GM12878 (cell line): ENCODE results near the gene CYS1. TPM values are rescaled to one million over a fixed set of nuclear protein-coding genes. Genes with fewer than 3 reads are reported as not detected.

ENCODE experiments used
- ATAC-seq: fragments of 200-7000 bp; cut with Tn5 transposase; 3 replicates; pipeline ENCODE4 v1.9.1; 2020; ENCODE audit warnings: mild to moderate bottlenecking, moderate library complexity
- BruUV-seq: library from RNA; stranded (reverse); fragments of 400-500 nt; replicated peaks from 2 replicates; lab custom pipeline; 2021; lab: Mats Ljungman, UMichigan
- CTCF ChIA-PET: fragments of 300-600 bp; sonication (Branson Sonifier 250); formaldehyde crosslinking; extraction: SDS; loops from one replicate; lab custom pipeline; 2021; ENCODE audit warnings: inconsistent platforms; lab: Yijun Ruan, JAX
- POLR2A ChIA-PET: fragments of 350-600 bp; formaldehyde crosslinking; extraction: SDS; loops from one replicate; lab custom pipeline; 2021; ENCODE audit warnings: inconsistent platforms; lab: Charles Lee
- RAD21 ChIA-PET: fragments of 300-600 bp; sonication (Branson Sonifier 250); formaldehyde crosslinking; loops from one replicate; lab custom pipeline; 2023; ENCODE audit warnings: antibody characterized with exemption; ENCODE audit not compliant: unreplicated experiment; lab: Charles Lee
- SMC1A ChIA-PET: fragments of 300-600 bp; sonication (Branson Sonifier 250); formaldehyde crosslinking; loops from one replicate; lab custom pipeline; 2023; ENCODE audit not compliant: unreplicated experiment, uncharacterized antibody; lab: Charles Lee
- DNase-seq: peaks from one replicate; pipeline ENCODE4 v3.0.0-alpha.2; 2011; ENCODE audit warnings: low read depth, low spot score
- FAIRE-seq: peaks from 3 replicates; lab custom pipeline; 2011; peaks lifted over from hg19 to GRCh38; lab: Jason Lieb, UNC
- H2AFZ ChIP-seq: 2 replicates; pipeline ENCODE4 v1.6.0; 2011; ENCODE audit warnings: low read depth, low read length, control low read depth; ENCODE audit not compliant: control insufficient read depth
- H3K27ac ChIP-seq: 2 replicates; pipeline ENCODE4 v1.5.1; 2011; ENCODE audit warnings: control low read depth; ENCODE audit not compliant: control insufficient read depth, insufficient read depth
- H3K27me3 ChIP-seq, 2 experiments: replicated peaks in 1 of 2; 2 replicates each; pipeline versions ENCODE4 v1.6.0 to v1.6.1; 2011; ENCODE audit warnings: low read length in 1 of 2; ENCODE audit not compliant: control insufficient read depth in 2 of 2, insufficient read depth in 2 of 2
- H3K36me3 ChIP-seq, 2 experiments: 2 replicates each; pipeline ENCODE4 v1.5.1; 2011; ENCODE audit warnings: low read length in 1 of 2; ENCODE audit not compliant: control insufficient read depth in 2 of 2, insufficient read depth in 2 of 2
- H3K4me1 ChIP-seq: 2 replicates; pipeline ENCODE4 v1.6.1; 2011; ENCODE audit warnings: mild to moderate bottlenecking, low read length, moderate library complexity, mixed read lengths; ENCODE audit not compliant: control insufficient read depth, insufficient read depth
- H3K4me2 ChIP-seq: 2 replicates; pipeline ENCODE4 v1.6.0; 2011; ENCODE audit warnings: control low read depth; ENCODE audit not compliant: control insufficient read depth, insufficient read depth
- H3K4me3 ChIP-seq: fragments of 200-600 bp; sonication (generic); 2 replicates; pipeline ENCODE4 v1.5.1; 2016
- H3K79me2 ChIP-seq: 2 replicates; pipeline ENCODE4 v1.6.0; 2011; ENCODE audit warnings: low read length; ENCODE audit not compliant: control insufficient read depth, insufficient read depth
- H3K9ac ChIP-seq: 2 replicates; pipeline ENCODE4 v1.8.0; 2011; ENCODE audit warnings: low read length, control low read depth, mixed read lengths; ENCODE audit not compliant: control insufficient read depth, insufficient read depth
- H3K9me3 ChIP-seq: replicated peaks from 3 replicates; pipeline ENCODE4 v1.5.1; 2011; ENCODE audit warnings: mild to moderate bottlenecking, low read length; ENCODE audit not compliant: control insufficient read depth, insufficient read depth
- H4K20me1 ChIP-seq: 2 replicates; pipeline ENCODE4 v1.6.0; 2011; ENCODE audit not compliant: control insufficient read depth, insufficient read depth
- BCLAF1 ChIP-seq: fragments of 450-650 bp; IDR thresholded peaks from 2 replicates; pipeline ENCODE4 v1.6.1; 2017; ENCODE audit warnings: antibody characterized with exemption, mild to moderate bottlenecking, moderate library complexity
- BHLHE40 ChIP-seq, 2 experiments: fragments of 450-650 bp in 1 of 2; IDR thresholded peaks; 2 replicates each; pipeline ENCODE4 v1.6.1; 2011 to 2017; ENCODE audit warnings: low read depth in 2 of 2, borderline replicate concordance in 1 of 2, improper control_type of control experiment in 1 of 2, low read length in 1 of 2, mild to moderate bottlenecking in 1 of 2
- CBFB ChIP-seq: IDR thresholded peaks from 2 replicates; pipeline ENCODE4 v1.6.1; 2016; ENCODE audit warnings: antibody characterized with exemption, low read depth
- DPF2 ChIP-seq: fragments of 450-650 bp; IDR thresholded peaks from 2 replicates; pipeline ENCODE4 v1.6.1; 2017; ENCODE audit warnings: mild to moderate bottlenecking
- FOXK2 ChIP-seq: fragments of 450-650 bp; IDR thresholded peaks from 2 replicates; pipeline ENCODE4 v1.6.1; 2017; ENCODE audit warnings: mild to moderate bottlenecking, moderate library complexity
- KDM1A ChIP-seq: fragments of 200-600 bp; sonication (generic); IDR thresholded peaks from 2 replicates; pipeline ENCODE4 v1.6.1; 2016; ENCODE audit warnings: borderline replicate concordance
- MEF2B ChIP-seq: fragments of 450-650 bp; IDR thresholded peaks from 2 replicates; pipeline ENCODE4 v1.6.1; 2018; ENCODE audit warnings: mild to moderate bottlenecking, moderate library complexity; ENCODE audit not compliant: partially characterized antibody, poor library complexity, severe bottlenecking
- NR2F1 ChIP-seq: fragments of 450-650 bp; conservative IDR thresholded peaks from 2 replicates; pipeline ENCODE4 v1.6.1; 2017; ENCODE audit warnings: mild to moderate bottlenecking
- PBX3 ChIP-seq: IDR thresholded peaks from 2 replicates; pipeline ENCODE4 v1.6.1; 2011; ENCODE audit warnings: mild to moderate bottlenecking, low read depth, low read length, moderate library complexity; ENCODE audit not compliant: insufficient replicate concordance
- RELB ChIP-seq: fragments of 450-650 bp; IDR thresholded peaks from 2 replicates; pipeline ENCODE4 v1.6.1; 2017; ENCODE audit warnings: low read depth, mild to moderate bottlenecking, moderate library complexity
- SMC3 ChIP-seq: IDR thresholded peaks from 2 replicates; pipeline ENCODE4 v1.6.1; 2011; ENCODE audit warnings: low read length, improper control_type of control experiment, borderline replicate concordance
- SREBF2 ChIP-seq: IDR thresholded peaks from 2 replicates; pipeline ENCODE4 v1.6.1; 2012; ENCODE audit warnings: mild to moderate bottlenecking, low read length
- ZBTB4 ChIP-seq: fragments of 450-650 bp; formaldehyde crosslinking; IDR thresholded peaks from 2 replicates; pipeline ENCODE4 v1.4.0; 2022; ENCODE audit warnings: mild to moderate bottlenecking, moderate library complexity
- ZNF24 ChIP-seq: fragments of 450-650 bp; IDR thresholded peaks from 2 replicates; pipeline ENCODE4 v1.6.1; 2017; ENCODE audit warnings: antibody characterized with exemption, mild to moderate bottlenecking
- WGBS: methylation state at CpG from one replicate; pipeline ENCODE4 v1.1.6; 2016; ENCODE audit warnings: low lambda C conversion rate; ENCODE audit not compliant: insufficient replicate concordance, insufficient coverage; ENCODE audit errors: missing lambda C conversion rate; 5-methylcytosine and 5-hydroxymethylcytosine counted together
- in situ Hi-C: fragments of 300-500 bp; cut with MboI; formaldehyde crosslinking; loops from 9 replicates; pipeline ENCODE4 v1.14.3; 2018; ENCODE audit warnings: mixed read lengths
- intact Hi-C: fragments of 100-400 bp; cut with micrococcal nuclease; formaldehyde crosslinking; loops from one replicate; pipeline ENCODE4 v1.14.2; 2022; ENCODE audit not compliant: unreplicated experiment
- polyA plus RNA-seq, 11 experiments: library from polyadenylated mRNA; depleted of rRNA in 4 of 11; unstranded in 6 of 11; stranded (reverse) in 5 of 11; fragments of >200 nt; fragmentation: Nextera tagmentation in 4 of 11; fragmentation: Illumina TruSeq in 1 of 11; extraction: Ambion mirVana in 4 of 11; extraction: Trizol in 1 of 11; gene quantifications; 1 replicate in 1 of 11; 2 replicates in 10 of 11; pipeline versions ENCODE4 v1.2.1 to v1.2.3, GENCODE V29; 2011 to 2016; ENCODE audit warnings: inconsistent platforms in 2 of 11, missing spikeins in 2 of 11, low read depth in 1 of 11
- total RNA-seq, 4 experiments: library from RNA; depleted of rRNA in 3 of 4; stranded (reverse); fragments of >200 nt in 3 of 4; fragmentation: Illumina TruSeq in 1 of 4; extraction: Trizol in 1 of 4; gene quantifications; 2 replicates each; pipeline versions ENCODE4 v1.2.1 to v1.2.3, GENCODE V29; 2013 to 2021

The CYS1 gene
- total and polyA plus RNA-seq, 10 of the 15 experiments (the other 5 are each of a cell fraction or from before 2014, with no cell fraction given), result 0.35 to 6.4 (median 2.5) TPM

- no TSS peak for BruUV-seq
- 43% methylated on average over 14 of the region's 14 CpGs for WGBS
- H3K9ac ChIP-seq, result no peak overlapping the region
- DNase-seq (no peak), ATAC-seq (peak; percentile 94), FAIRE-seq (no peak)
- CTCF ChIA-PET, result interaction anchor here (0.6 to 6.9 kb wide), 7 partner anchors 11 to 384 kb away, joined by 3 to 45 read pairs (median 3); no protein-coding TSS in a partner anchor
- RAD21 ChIA-PET, result interaction anchor here (0.6 to 1.7 kb wide), 4 partner anchors 11 to 222 kb away, joined by 3 to 6 read pairs (median 4); no protein-coding TSS in a partner anchor
- no peaks in the 10 kb centered on the region for H3K79me2 ChIP-seq
- peaks cover 0 to 3% of the 10 kb centered on the region in 2 experiments; a peak in 1 of 4 replicates for H3K27me3 ChIP-seq
- POLR2A ChIA-PET, result no interaction called here
- H3K36me3 ChIP-seq, result no peaks in the 10 kb centered on the region
- H3K4me3 ChIP-seq, result no peak overlapping the region
- in situ Hi-C loops, result no loop called here
- H4K20me1 ChIP-seq, result no peaks in the 10 kb centered on the region
- H3K27ac ChIP-seq, result no peak overlapping the region
- intact Hi-C loops, result no loop called here
- no peak overlapping the region for H2AFZ ChIP-seq
- no peaks in the 10 kb centered on the region for H3K4me1 ChIP-seq
- no peaks in the 10 kb centered on the region for H3K9me3 ChIP-seq
- H3K4me2 ChIP-seq, result no peak overlapping the region
- SMC1A ChIA-PET, result interaction anchor here (0.6 to 3.0 kb wide), 3 partner anchors 11 to 138 kb away, joined by 3 to 11 read pairs (median 4); no protein-coding TSS in a partner anchor
- TF ChIP-seq PBX3 (no peak), KDM1A (no peak), NR2F1 (no peak), FOXK2 (no peak), DPF2 (no peak), CBFB (no peak), RELB (0 out of 2 replicates have a peak, but pooled peaks have one; percentile 20), SREBF2 (no peak), MEF2B (no peak), BHLHE40 (IDR thresholded peaks at IDR 0.05; ENCODE audit: borderline replicate concordance in 1 of 2, low read depth in 2 of 2, low read length in 1 of 2) (no peak), SMC3 (no peak), BCLAF1 (no peak), ZBTB4 (CRISPR knock-in tag) (no peak), ZNF24 (no peak)
Observed at GRCh38 chr2:10036095-10036884, 43.9 kb downstream of the CYS1 start.
